SK-N-SH (cell line): ENCODE data around the gene RPS27L. TPM values are rescaled to one million over a fixed set of nuclear protein-coding genes. Genes with fewer than 3 reads are reported as not detected.

Experiments used
- CTCF ChIA-PET: fragments of 300-600, 350-600 bp; formaldehyde crosslinking; extraction: SDS; loops from one replicate; lab custom pipeline; 2021; lab: Yijun Ruan, JAX
- POLR2A ChIA-PET: fragments of 350-600 bp; sonication (Branson Sonifier 250); formaldehyde crosslinking; extraction: SDS; loops from one replicate; lab custom pipeline; 2020; ENCODE audit warnings: antibody characterized with exemption, inconsistent platforms; lab: Yijun Ruan, JAX
- DNase-seq: peaks from one replicate; pipeline ENCODE4 v3.0.0; 2012
- H2AFZ ChIP-seq: fragments of 200-600 bp; sonication (generic); 2 replicates; pipeline ENCODE4 v1.8.1; 2016; ENCODE audit warnings: antibody characterized with exemption, mild to moderate bottlenecking, low read depth
- H3F3A ChIP-seq: fragments of 200-600 bp; sonication (generic); replicated peaks from 2 replicates; pipeline ENCODE3; 2016; ENCODE audit warnings: antibody characterized with exemption, mild to moderate bottlenecking; ENCODE audit not compliant: insufficient read depth
- H3K27ac ChIP-seq, 2 experiments: fragments of 200-500 bp in 1 of 2; fragments of 200-600 bp in 1 of 2; sonication (Bioruptor generic) in 1 of 2; sonication (generic), shearing (Covaris generic) in 1 of 2; 2 replicates each; pipeline versions ENCODE4 v1.5.1 to v1.6.1; 2014 to 2016; ENCODE audit warnings: low read depth in 2 of 2, inconsistent platforms in 1 of 2, low read length in 1 of 2, mild to moderate bottlenecking in 1 of 2, mixed read lengths in 1 of 2
- H3K27me3 ChIP-seq: fragments of 200-600 bp; sonication (generic), shearing (Covaris generic); 2 replicates; pipeline ENCODE4 v1.6.1; 2016; ENCODE audit warnings: mixed run types; ENCODE audit not compliant: insufficient read depth
- H3K36me3 ChIP-seq, 2 experiments: fragments of 200-500 bp in 1 of 2; fragments of 200-600 bp in 1 of 2; sonication (Bioruptor generic) in 1 of 2; sonication (generic) in 1 of 2; replicated peaks in 1 of 2; 2 replicates each; pipeline versions ENCODE3 to v1.5.1; 2014 to 2016; ENCODE audit warnings: low read length in 1 of 2, mild to moderate bottlenecking in 1 of 2; ENCODE audit not compliant: insufficient read depth in 2 of 2, control insufficient read depth in 1 of 2
- H3K4me1 ChIP-seq, 2 experiments: fragments of 200-500 bp in 1 of 2; fragments of 200-600 bp in 1 of 2; sonication (Bioruptor generic) in 1 of 2; sonication (generic), shearing (Covaris generic) in 1 of 2; 2 replicates each; pipeline versions ENCODE4 v1.5.1 to v1.6.1; 2014 to 2016; ENCODE audit warnings: low read depth in 1 of 2, low read length in 1 of 2, mixed run types in 1 of 2; ENCODE audit not compliant: insufficient read depth in 2 of 2, control insufficient read depth in 1 of 2
- H3K4me2 ChIP-seq: fragments of 200-600 bp; sonication (generic), shearing (Covaris generic); 2 replicates; pipeline ENCODE4 v1.6.1; 2017; ENCODE audit warnings: mixed run types
- H3K4me3 ChIP-seq, 2 experiments: fragments of 200-500 bp in 1 of 2; fragments of 200-600 bp in 1 of 2; sonication (Bioruptor generic) in 1 of 2; sonication (generic), shearing (Covaris generic) in 1 of 2; 2 replicates each; pipeline versions ENCODE4 v1.5.1 to v1.8.1; 2014 to 2016; ENCODE audit warnings: low read depth in 2 of 2, inconsistent platforms in 1 of 2, low read length in 1 of 2, mild to moderate bottlenecking in 1 of 2, mixed read lengths in 1 of 2, moderate library complexity in 1 of 2
- H3K79me2 ChIP-seq: fragments of 200-600 bp; sonication (generic); 2 replicates; pipeline ENCODE4 v1.8.1; 2017; ENCODE audit warnings: mild to moderate bottlenecking; ENCODE audit not compliant: insufficient read depth
- H3K9ac ChIP-seq: fragments of 200-600 bp; sonication (generic); 2 replicates; pipeline ENCODE4 v1.6.1; 2017; ENCODE audit warnings: mixed run types
- H3K9me2 ChIP-seq: fragments of 200-600 bp; sonication (generic); 2 replicates; pipeline ENCODE4 v1.6.1; 2017; ENCODE audit warnings: mixed run types
- H3K9me3 ChIP-seq: fragments of 200-600 bp; sonication (generic); 2 replicates; pipeline ENCODE4 v1.6.1; 2017; ENCODE audit warnings: mixed run types, mild to moderate bottlenecking, moderate library complexity
- H4K20me1 ChIP-seq: fragments of 200-600 bp; sonication (generic); 2 replicates; pipeline ENCODE4 v1.6.1; 2017; ENCODE audit warnings: mild to moderate bottlenecking, mixed run types; ENCODE audit not compliant: insufficient read depth
- CHD2 ChIP-seq: fragments of 150-350 bp; IDR thresholded peaks from 2 replicates; pipeline ENCODE4 v1.6.1; 2018; ENCODE audit warnings: low read length; ENCODE audit not compliant: partially characterized antibody
- ELF1 ChIP-seq: IDR thresholded peaks from 2 replicates; pipeline ENCODE4 v1.4.0; 2012
- EP300 ChIP-seq, 2 experiments: IDR thresholded peaks; 2 replicates each; pipeline versions ENCODE4 v1.4.0 to v1.6.1; 2012; ENCODE audit warnings: borderline replicate concordance in 1 of 2, low read depth in 1 of 2, low read length in 1 of 2
- FOSL2 ChIP-seq: IDR thresholded peaks from 2 replicates; pipeline ENCODE4 v1.4.0; 2012; ENCODE audit warnings: low read depth, mild to moderate bottlenecking, moderate library complexity, borderline replicate concordance
- FOXJ3 ChIP-seq: sonication (generic); formaldehyde crosslinking; IDR thresholded peaks from 2 replicates; pipeline ENCODE4 v1.5.1; 2020; ENCODE audit warnings: mild to moderate bottlenecking, missing genetic modification reagents
- FOXM1 ChIP-seq: IDR thresholded peaks from 2 replicates; pipeline ENCODE4 v1.4.0; 2012; ENCODE audit warnings: low read depth, mild to moderate bottlenecking
- GATA2 ChIP-seq: sonication (generic); formaldehyde crosslinking; IDR thresholded peaks from 2 replicates; pipeline ENCODE4 v1.5.0; 2020; ENCODE audit warnings: mild to moderate bottlenecking, missing genetic modification reagents
- JUND ChIP-seq: IDR thresholded peaks from 2 replicates; pipeline ENCODE4 v1.4.0; 2012
- MAX ChIP-seq: IDR thresholded peaks from 2 replicates; pipeline ENCODE4 v1.4.0; 2012; ENCODE audit warnings: low read depth
- MEF2A ChIP-seq: IDR thresholded peaks from 2 replicates; pipeline ENCODE4 v1.4.0; 2012; ENCODE audit warnings: low read depth, borderline replicate concordance
- MXI1 ChIP-seq: IDR thresholded peaks from 2 replicates; pipeline ENCODE4 v1.6.1; 2012; ENCODE audit warnings: mild to moderate bottlenecking, low read depth, low read length, improper control_type of control experiment
- NFIC ChIP-seq: IDR thresholded peaks from 2 replicates; pipeline ENCODE4 v1.4.0; 2012; ENCODE audit warnings: borderline replicate concordance
- NRF1 ChIP-seq: IDR thresholded peaks from 2 replicates; pipeline ENCODE4 v1.6.1; 2012; ENCODE audit warnings: low read depth, mild to moderate bottlenecking, low read length
- PBX3 ChIP-seq: IDR thresholded peaks from 2 replicates; pipeline ENCODE4; 2012
- RFX5 ChIP-seq: IDR thresholded peaks from 2 replicates; pipeline ENCODE4 v1.6.1; 2012; ENCODE audit warnings: mild to moderate bottlenecking, improper control_type of control experiment, low read length
- RXRA ChIP-seq: IDR thresholded peaks from 2 replicates; pipeline ENCODE4 v1.4.0; 2012; ENCODE audit warnings: low read depth, mild to moderate bottlenecking, borderline replicate concordance
- SIN3A ChIP-seq: IDR thresholded peaks from 2 replicates; pipeline ENCODE4 v1.6.1; 2012; ENCODE audit warnings: low read depth, mild to moderate bottlenecking, low read length, moderate library complexity, borderline replicate concordance
- SMC3 ChIP-seq: IDR thresholded peaks from 2 replicates; pipeline ENCODE4 v1.6.1; 2012; ENCODE audit warnings: low read depth, low read length, improper control_type of control experiment
- TCF12 ChIP-seq: IDR thresholded peaks from 2 replicates; pipeline ENCODE4 v1.4.0; 2012
- TEAD4 ChIP-seq: IDR thresholded peaks from 2 replicates; pipeline ENCODE4 v1.4.0; 2012; ENCODE audit warnings: mild to moderate bottlenecking, borderline replicate concordance; ENCODE audit not compliant: insufficient read depth
- USF1 ChIP-seq: IDR thresholded peaks from 2 replicates; pipeline ENCODE4 v1.4.0; 2012; ENCODE audit warnings: low read depth, borderline replicate concordance
- ZBTB33 ChIP-seq: IDR thresholded peaks from 2 replicates; pipeline ENCODE4 v1.4.0; 2012; ENCODE audit warnings: low read depth, borderline replicate concordance
- WGBS: methylation state at CpG from one replicate; pipeline ENCODE4 v1.1.6; 2017; ENCODE audit warnings: low lambda C conversion rate; 5-methylcytosine and 5-hydroxymethylcytosine counted together
- polyA plus RNA-seq, 3 experiments: library from polyadenylated mRNA; depleted of rRNA; stranded (reverse); fragments of >200 nt; gene quantifications; 2 replicates each; pipeline ENCODE4 v1.2.3, GENCODE V29; 2012

The RPS27L gene
- polyA plus RNA-seq, 1 of the 3 experiments (the other 2 are of a cell fraction): 319 TPM

GRCh38 chr15:63114465-63114864 is 42.8 kb downstream of the RPS27L start:
- TF ChIP-seq RXRA: peak; percentile 43; the same call in 1 of the 2 replicates
- TF ChIP-seq JUND: peak; percentile 34; the same call in 1 of the 2 replicates
- peak; percentile 88 for TF ChIP-seq TCF12
- TF ChIP-seq ELF1: no peak
- TF ChIP-seq NRF1: no peak
- no peak for TF ChIP-seq FOXM1
- TF ChIP-seq SIN3A: no peak
- TF ChIP-seq EP300 (IDR thresholded peaks at IDR 0.05; ENCODE audit: borderline replicate concordance in 1 of 2, low read depth in 1 of 2, low read length in 1 of 2): peak in 1 of 2 experiments; percentile 66; a peak in 1 of 4 replicates
- TF ChIP-seq TEAD4: 0 out of 2 replicates have a peak, but pooled peaks have one; percentile 30
- no peak for TF ChIP-seq MXI1
- peak; percentile 31; the same call in 1 of the 2 replicates for TF ChIP-seq MAX
- TF ChIP-seq RFX5: no peak
- peak; percentile 18; the same call in 1 of the 2 replicates for TF ChIP-seq FOSL2
- TF ChIP-seq FOXJ3: no peak
- TF ChIP-seq PBX3: peak; percentile 65
- TF ChIP-seq NFIC: peak; percentile 30; the same call in 1 of the 2 replicates
- CTCF ChIA-PET: interaction anchor here (0.9 to 1.2 kb wide), 3 partner anchors 20 to 67 kb away, joined by 3 to 4 read pairs (median 3); no protein-coding TSS in a partner anchor
- Histone ChIP-seq H3K4me3 (no peak overlapping the region), H3K79me2 (no peaks in the 10 kb centered on the region), H3K9me2 (no peaks in the 10 kb centered on the region), H3K4me1 (peaks cover 3 to 10% of the 10 kb centered on the region in 2 experiments; a peak in 2 of 4 replicates), H3K4me2 (peak overlapping the region; percentile 33; the same call in 1 of the 2 replicates), H3F3A (peaks cover 4% of the 10 kb centered on the region), H3K9ac (no peak overlapping the region), H3K27me3 (no peaks in the 10 kb centered on the region), H2AFZ (peak overlapping the region; percentile 63; the same call in 1 of the 2 replicates), H3K9me3 (no peaks in the 10 kb centered on the region), H4K20me1 (no peaks in the 10 kb centered on the region), H3K27ac (peak overlapping the region; percentile 4 to 32; a peak in 2 of 4 replicates), H3K36me3 (no peaks in the 10 kb centered on the region)
- POLR2A ChIA-PET: no interaction called here
- DNase-seq: no peak
- 93% methylated on average over 2 of the region's 2 CpGs for WGBS

GRCh38 chr15:63112871-63113270 is 44.4 kb downstream of the RPS27L start:
- Histone ChIP-seq H3K27me3 (no peaks in the 10 kb centered on the region), H3K4me2 (no peak overlapping the region), H3K79me2 (no peaks in the 10 kb centered on the region), H3K9ac (no peak overlapping the region), H3K36me3 (no peaks in the 10 kb centered on the region), H3K27ac (no peak overlapping the region), H4K20me1 (no peaks in the 10 kb centered on the region), H3K4me3 (no peak overlapping the region), H3K9me3 (no peaks in the 10 kb centered on the region), H3K4me1 (peaks cover 3 to 18% of the 10 kb centered on the region in 2 experiments; a peak in 3 of 4 replicates), H3F3A (peaks cover 14% of the 10 kb centered on the region), H3K9me2 (no peaks in the 10 kb centered on the region), H2AFZ (no peak overlapping the region)
- no peak for DNase-seq
- POLR2A ChIA-PET: no interaction called here
- WGBS: 95% methylated on average over 3 of the region's 3 CpGs
- CTCF ChIA-PET: no interaction called here
- TF ChIP-seq MEF2A (no peak), EP300 (IDR thresholded peaks at IDR 0.05; ENCODE audit: borderline replicate concordance in 1 of 2, low read depth in 1 of 2, low read length in 1 of 2) (no peak), GATA2 (CRISPR knock-in tag) (no peak), SMC3 (no peak), NFIC (no peak), ZBTB33 (no peak), PBX3 (no peak), USF1 (no peak), FOXM1 (no peak), NRF1 (no peak), CHD2 (no peak), FOSL2 (no peak), SIN3A (no peak)
